ENCODE measurements around the gene USH2A. TPM values are rescaled to one million over a fixed set of nuclear protein-coding genes. Genes with fewer than 3 reads are reported as not detected.

Gene USH2A
- polyA plus RNA-seq, 1 donor from 2014 or later: 0.17 TPM

GRCh38 chr1:216258386-216258785, 164.9 kb downstream of the USH2A start:
- no peaks in the 10 kb centered on the region for H4K20me1 ChIP-seq (ENCODE audit: insufficient read depth)
- no peak overlapping the region for H3K4me3 ChIP-seq (ENCODE audit: low read length)
- H3K27ac ChIP-seq (ENCODE audit: low read length): no peak overlapping the region
- no peak overlapping the region for H3K9ac ChIP-seq (ENCODE audit: low read length)
- no peaks in the 10 kb centered on the region for H3K36me3 ChIP-seq (ENCODE audit: insufficient read depth, low read length)
- no peaks in the 10 kb centered on the region for H3K9me3 ChIP-seq (ENCODE audit: low read length)
- no peaks in the 10 kb centered on the region for H3K79me2 ChIP-seq (replicated peaks; ENCODE audit: insufficient read depth, low read length)
- no peak overlapping the region for H2AFZ ChIP-seq (ENCODE audit: low read depth, low read length)
- TF ChIP-seq EP300 (conservative IDR thresholded peaks at IDR 0.05; ENCODE audit: poor library complexity, severe bottlenecking) (no peak), SMC3 (conservative IDR thresholded peaks at IDR 0.05; ENCODE audit: poor library complexity) (no peak), TAF1 (IDR thresholded peaks at IDR 0.05; ENCODE audit: low read depth) (no peak), REST (IDR thresholded peaks at IDR 0.05; ENCODE audit: borderline replicate concordance) (no peak), MXI1 (conservative IDR thresholded peaks at IDR 0.05; ENCODE audit: poor library complexity, severe bottlenecking) (no peak), POLR2AphosphoS5 (IDR thresholded peaks at IDR 0.05) (no peak), CTCF (IDR thresholded peaks at IDR 0.05; ENCODE audit: poor library complexity, severe bottlenecking) (no peak), EZH2 (IDR thresholded peaks at IDR 0.05; ENCODE audit: borderline replicate concordance, insufficient read depth, low read length, poor library complexity, severe bottlenecking) (no peak), RAD21 (conservative IDR thresholded peaks at IDR 0.05) (no peak)
- no peaks in the 10 kb centered on the region for H3K9me2 ChIP-seq (ENCODE audit: insufficient read depth, low read length)
- H3K4me2 ChIP-seq (ENCODE audit: low read length): no peak overlapping the region
- H3K27me3 ChIP-seq (ENCODE audit: insufficient read depth, low read depth, low read length): no peaks in the 10 kb centered on the region
- H3F3A ChIP-seq (ENCODE audit: insufficient read depth, low read length, poor library complexity, severe bottlenecking): no peaks in the 10 kb centered on the region

GRCh38 chr1:216250861-216251260, 172.4 kb downstream of the USH2A start:
- no peak overlapping the region for H2AFZ ChIP-seq (ENCODE audit: low read depth, low read length)
- H3K79me2 ChIP-seq (replicated peaks; ENCODE audit: insufficient read depth, low read length): no peaks in the 10 kb centered on the region
- H3F3A ChIP-seq (ENCODE audit: insufficient read depth, low read length, poor library complexity, severe bottlenecking): no peaks in the 10 kb centered on the region
- H3K9me2 ChIP-seq (ENCODE audit: insufficient read depth, low read length): no peaks in the 10 kb centered on the region
- no peak overlapping the region for H3K27ac ChIP-seq (ENCODE audit: low read length)
- H3K4me3 ChIP-seq (ENCODE audit: low read length): no peak overlapping the region
- no peaks in the 10 kb centered on the region for H3K27me3 ChIP-seq (ENCODE audit: insufficient read depth, low read depth, low read length)
- no peak for TF ChIP-seq EZH2 (IDR thresholded peaks at IDR 0.05; ENCODE audit: borderline replicate concordance, insufficient read depth, low read length, poor library complexity, severe bottlenecking)
- no peak for TF ChIP-seq EP300 (conservative IDR thresholded peaks at IDR 0.05; ENCODE audit: poor library complexity, severe bottlenecking)
- no peak for TF ChIP-seq REST (IDR thresholded peaks at IDR 0.05; ENCODE audit: borderline replicate concordance)
- no peak for TF ChIP-seq CTCF (IDR thresholded peaks at IDR 0.05; ENCODE audit: poor library complexity, severe bottlenecking)
- TF ChIP-seq SMC3 (conservative IDR thresholded peaks at IDR 0.05; ENCODE audit: poor library complexity): no peak
- no peak for TF ChIP-seq MXI1 (conservative IDR thresholded peaks at IDR 0.05; ENCODE audit: poor library complexity, severe bottlenecking)
- TF ChIP-seq TAF1 (IDR thresholded peaks at IDR 0.05; ENCODE audit: low read depth): no peak
- no peak for TF ChIP-seq POLR2AphosphoS5 (IDR thresholded peaks at IDR 0.05)
- no peak for TF ChIP-seq RAD21 (conservative IDR thresholded peaks at IDR 0.05)
- no peaks in the 10 kb centered on the region for H3K36me3 ChIP-seq (ENCODE audit: insufficient read depth, low read length)
- H4K20me1 ChIP-seq (ENCODE audit: insufficient read depth): no peaks in the 10 kb centered on the region
- H3K4me2 ChIP-seq (ENCODE audit: low read length): no peak overlapping the region
- no peaks in the 10 kb centered on the region for H3K9me3 ChIP-seq (ENCODE audit: low read length)
- H3K9ac ChIP-seq (ENCODE audit: low read length): no peak overlapping the region
